Activated CD4-positive, alpha-beta T cell treated with anti-CD3 and anti-CD28 coated beads for 36 hours (primary cell): ENCODE data around the gene PDF. TPM values are rescaled to one million over a fixed set of nuclear protein-coding genes. Genes with fewer than 3 reads are reported as not detected.

ENCODE experiments used
- ATAC-seq: fragments of 200-7000 bp; cut with Tn5 transposase; one replicate; pipeline ENCODE4 v1.10.0; 2021; ENCODE audit warnings: mild to moderate bottlenecking, moderate library complexity
- CTCF ChIA-PET: fragments of 350-600 bp; sonication (Branson Sonifier 250); formaldehyde crosslinking; loops from one replicate; lab custom pipeline; 2021; ENCODE audit warnings: antibody characterized with exemption; lab: Charles Lee
- POLR2A ChIA-PET: fragments of 350-600 bp; sonication (Branson Sonifier 250); formaldehyde crosslinking; loops from one replicate; lab custom pipeline; 2021; ENCODE audit warnings: antibody characterized with exemption, inconsistent platforms; lab: Charles Lee
- DNase-seq: peaks from one replicate; pipeline ENCODE4 v3.0.0-alpha.2; 2020
- H3K27ac Mint-ChIP-seq: one replicate; pipeline ENCODE4 v1.8.0; 2021; ENCODE audit warnings: mixed read lengths
- H3K27me3 Mint-ChIP-seq: one replicate; pipeline ENCODE4 v1.8.0; 2021; ENCODE audit warnings: mixed read lengths
- H3K36me3 Mint-ChIP-seq: one replicate; pipeline ENCODE4 v1.8.0; 2021; ENCODE audit warnings: low read depth, mixed read lengths
- H3K4me1 Mint-ChIP-seq: one replicate; pipeline ENCODE4 v1.8.0; 2021; ENCODE audit warnings: mixed read lengths
- H3K4me3 Mint-ChIP-seq: one replicate; pipeline ENCODE4 v1.8.0; 2021; ENCODE audit warnings: mild to moderate bottlenecking, moderate library complexity, mixed read lengths
- H3K9me3 Mint-ChIP-seq: one replicate; pipeline ENCODE4 v1.8.0; 2021; ENCODE audit warnings: low read depth, mixed read lengths
- intact Hi-C, 2 experiments: fragments of 100-400 bp; cut with DNase I in 1 of 2; cut with micrococcal nuclease in 1 of 2; formaldehyde crosslinking; loops; one replicate each; pipeline versions ENCODE4 v1.14.2 to v1.15.1; 2022 to 2024; cut with DNase I, micrococcal nuclease
- total RNA-seq, 2 experiments: library from RNA; stranded (reverse); gene quantifications; one replicate each; pipeline ENCODE4 v1.2.3, GENCODE V29; 2021

PDF gene
- total RNA-seq, 2 experiments from 2014 or later = 10.1 to 19.9 TPM

GRCh38 chr16:69339289-69340094, 9.1 kb upstream of the PDF start, which contains the start of the genes COG8 and NIP7:
COG8 (minus strand) TSS chr16:69339564; CDS start chr16:69339552, 12 bp downstream.
NIP7 (plus strand) TSS chr16:69339772; CDS start chr16:69339830, 58 bp downstream.
- DNase-seq (peak; percentile 95), ATAC-seq (peak; percentile 89)
- Mint-ChIP-seq H3K36me3 (peaks cover 60% of the 10 kb centered on the region), H3K4me3 (peak within 1 kb of the TSS; percentile 96), H3K4me1 (peaks cover 37% of the 10 kb centered on the region), H3K9me3 (no peaks in the 10 kb centered on the region), H3K27me3 (no peaks in the 10 kb centered on the region), H3K27ac (peak within 1 kb of the TSS; percentile 98)
- CTCF ChIA-PET = interaction anchor here (0.8 to 2.5 kb wide), 11 partner anchors 8 to 209 kb away, joined by 3 to 18 read pairs (median 3); partner anchors contain the start of gene PDF
- POLR2A ChIA-PET = interaction anchor here (0.5 to 1.3 kb wide), 6 partner anchors 9 to 922 kb away, joined by 3 to 10 read pairs (median 4); partner anchors contain the start of gene PDF
- intact Hi-C loops = loop anchor here (1.0 to 10.0 kb wide), 10 partner anchors 9 to 1775 kb away; partner anchors contain the start of genes PDF (in 2 of the 2), CHTF8 (in 1 of the 2), CTCF (in 1 of the 2) and CYB5B (in 1 of the 2)

- Mint-ChIP-seq H3K4me3 (peak overlapping the region; percentile 96), H3K4me1 (peaks cover 37% of the 10 kb centered on the region), H3K9me3 (no peaks in the 10 kb centered on the region), H3K36me3 (peaks cover 63% of the 10 kb centered on the region), H3K27me3 (no peaks in the 10 kb centered on the region), H3K27ac (peak overlapping the region; percentile 98)
- DNase-seq (peak; percentile 22), ATAC-seq (no peak)
- ChIA-PET CTCF (interaction anchor here (0.6 to 2.5 kb wide), 7 partner anchors 9 to 209 kb away, joined by 3 to 18 read pairs (median 3); partner anchors contain the start of gene PDF), POLR2A (interaction anchor here (0.5 to 1.2 kb wide), 3 partner anchors 10 to 921 kb away, joined by 3 to 4 read pairs (median 4); no protein-coding TSS in a partner anchor)
- intact Hi-C loops = loop anchor here (1.0 to 10.0 kb wide), 10 partner anchors 8 to 1774 kb away; partner anchors contain the start of genes PDF (in 2 of the 2), CHTF8 (in 1 of the 2), CTCF (in 1 of the 2) and CYB5B (in 1 of the 2)
Observed at GRCh38 chr16:69338557-69339288, 8.3 kb upstream of the PDF start.

GRCh38 chr16:69334696-69335095, 4.3 kb upstream of the PDF start:
- ATAC-seq (no peak), DNase-seq (no peak)
- ChIA-PET CTCF (no interaction called here), POLR2A (no interaction called here)
- no peaks in the 10 kb centered on the region for H3K9me3 Mint-ChIP-seq
- H3K4me1 Mint-ChIP-seq = peaks cover 28% of the 10 kb centered on the region
- intact Hi-C loops = loop anchor here (10.0 kb wide), 2 partner anchors 230 to 1770 kb away; partner anchors contain the start of genes CTCF (in 1 of the 2) and NFAT5 (in 1 of the 2)
- H3K27ac Mint-ChIP-seq = no peak overlapping the region
- no peaks in the 10 kb centered on the region for H3K27me3 Mint-ChIP-seq
- no peak overlapping the region for H3K4me3 Mint-ChIP-seq
- H3K36me3 Mint-ChIP-seq = peaks cover 54% of the 10 kb centered on the region

GRCh38 chr16:69329369-69330285, 761 bp downstream of the PDF start:
- intact Hi-C loops = loop anchor here (1.0 to 10.0 kb wide), 9 partner anchors 10 to 1765 kb away; partner anchors contain the start of genes COG8 (in 2 of the 2), NFAT5 (in 2 of the 2), NIP7 (in 2 of the 2) and VPS4A (in 2 of the 2)
- POLR2A ChIA-PET = interaction anchor here (0.8 to 2.4 kb wide), 3 partner anchors 11 to 196 kb away, joined by 3 to 10 read pairs (median 3); partner anchors contain the start of genes CHTF8 and UTP4

GRCh38 chr16:69328854-69329316, 1.5 kb downstream of the PDF start:
- H3K36me3 Mint-ChIP-seq = peaks cover 62% of the 10 kb centered on the region
- ChIA-PET POLR2A (interaction anchor here (0.7 to 1.1 kb wide), 4 partner anchors 10 to 196 kb away, joined by 3 to 4 read pairs (median 3); partner anchors contain the start of genes CHTF8, COG8, NIP7 and UTP4), CTCF (interaction anchor here (0.6 to 2.9 kb wide), 7 partner anchors 7 to 179 kb away, joined by 3 to 21 read pairs (median 4); partner anchors contain the start of genes COG8 and NIP7)
- no peaks in the 10 kb centered on the region for H3K27me3 Mint-ChIP-seq
- peak overlapping the region; percentile 79 for H3K27ac Mint-ChIP-seq
- intact Hi-C loops = no loop called here
- H3K4me1 Mint-ChIP-seq = peaks cover 50% of the 10 kb centered on the region
- DNase-seq (peak; percentile 40), ATAC-seq (no peak)
- peak overlapping the region; percentile 83 for H3K4me3 Mint-ChIP-seq
- no peaks in the 10 kb centered on the region for H3K9me3 Mint-ChIP-seq

More at GRCh38 chr16:69329369-69330285, 761 bp downstream of the PDF start:
- Mint-ChIP-seq H3K9me3 (no peaks in the 10 kb centered on the region), H3K27ac (peak overlapping the region; percentile 79), H3K36me3 (peaks cover 65% of the 10 kb centered on the region), H3K4me1 (peaks cover 48% of the 10 kb centered on the region), H3K4me3 (peak overlapping the region; percentile 83), H3K27me3 (no peaks in the 10 kb centered on the region)
- CTCF ChIA-PET = interaction anchor here (0.9 to 2.9 kb wide), 7 partner anchors 9 to 179 kb away, joined by 3 to 21 read pairs (median 4); partner anchors contain the start of genes COG8 and NIP7
- ATAC-seq = peak; percentile 56
- peak; percentile 10 for DNase-seq

GRCh38 chr16:69327585-69328310, 2.6 kb downstream of the PDF start:
- intact Hi-C loops = no loop called here
- peak overlapping the region; percentile 56 for H3K27ac Mint-ChIP-seq

DNA sequence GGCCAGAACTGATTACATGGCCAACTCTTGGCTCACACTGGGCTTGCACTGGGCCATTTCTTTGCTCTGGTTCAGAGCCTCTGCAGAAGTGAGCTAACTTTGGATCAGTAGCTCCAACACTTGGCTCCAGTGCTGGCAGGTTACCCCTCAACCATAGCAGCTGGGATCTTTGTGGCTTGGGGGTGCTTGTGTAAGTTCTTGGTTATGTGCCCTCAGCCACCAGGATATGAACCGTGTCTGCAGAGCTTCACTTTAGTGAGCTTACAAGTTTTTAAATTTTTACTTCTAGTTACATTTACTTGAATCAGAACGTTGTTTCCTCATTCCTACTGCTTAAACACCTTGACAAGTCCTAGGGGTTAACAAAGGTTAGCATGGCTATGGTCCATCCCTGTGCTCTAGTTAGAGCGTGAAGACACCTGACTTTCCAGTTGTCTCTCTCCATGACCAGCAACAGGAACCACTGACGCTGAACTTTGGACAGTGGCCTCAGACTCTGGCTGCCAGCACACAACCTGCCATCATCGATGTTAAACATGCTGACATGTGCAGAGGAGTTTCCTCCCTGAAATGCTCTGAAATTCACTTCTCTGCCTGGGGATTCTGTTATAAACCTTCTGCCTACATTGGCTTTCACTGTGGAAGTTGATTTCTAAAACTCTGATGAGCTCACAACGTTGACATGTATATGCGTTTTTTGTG, 4.1 kb downstream of the PDF start:
- Mint-ChIP-seq H3K27ac (peak overlapping the region; percentile 67), H3K4me3 (peak overlapping the region; percentile 83), H3K27me3 (no peaks in the 10 kb centered on the region), H3K9me3 (no peaks in the 10 kb centered on the region), H3K36me3 (peaks cover 61% of the 10 kb centered on the region), H3K4me1 (peaks cover 41% of the 10 kb centered on the region)
- ATAC-seq (no peak), DNase-seq (no peak)
- POLR2A ChIA-PET = interaction anchor here (1.0 kb wide), 1 partner anchor 11 kb away, joined by 3 read pairs; no protein-coding TSS in a partner anchor
- CTCF ChIA-PET = interaction anchor here (1.0 to 1.5 kb wide), 4 partner anchors 12 to 55 kb away, joined by 3 to 7 read pairs (median 4); partner anchors contain the start of gene NIP7
- intact Hi-C loops = no loop called here

More at GRCh38 chr16:69327585-69328310, 2.6 kb downstream of the PDF start:
- DNase-seq (no peak), ATAC-seq (no peak)
- Mint-ChIP-seq H3K4me1 (peaks cover 48% of the 10 kb centered on the region), H3K9me3 (no peaks in the 10 kb centered on the region), H3K4me3 (peak overlapping the region; percentile 83), H3K27me3 (no peaks in the 10 kb centered on the region), H3K36me3 (peaks cover 64% of the 10 kb centered on the region)
- ChIA-PET CTCF (interaction anchor here (0.5 to 2.9 kb wide), 5 partner anchors 8 to 928 kb away, joined by 3 to 21 read pairs (median 4); partner anchors contain the start of gene NIP7), POLR2A (interaction anchor here (0.6 to 1.1 kb wide), 4 partner anchors 9 to 1060 kb away, joined by 3 to 5 read pairs (median 4); no protein-coding TSS in a partner anchor)

DNA sequence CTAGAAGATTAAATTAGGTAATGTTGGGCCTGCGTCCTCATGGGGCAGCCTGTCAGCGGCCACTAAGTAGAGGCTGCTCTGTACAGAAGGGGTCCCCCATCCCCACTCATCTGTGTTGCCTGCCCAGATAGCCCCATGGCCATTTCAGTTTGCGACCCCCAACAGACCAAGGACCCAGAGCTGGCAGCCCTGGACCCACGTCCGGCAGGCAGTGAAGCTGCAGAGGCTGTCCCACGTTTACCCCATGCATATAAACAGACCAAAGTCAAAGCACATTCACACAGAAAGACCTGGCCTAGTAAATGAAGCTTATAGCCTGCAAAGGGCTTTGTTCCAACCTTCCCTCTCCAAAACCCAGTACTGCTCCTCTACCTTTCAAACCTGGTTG, 4.6 kb downstream of the PDF start:
- H3K9me3 Mint-ChIP-seq = no peaks in the 10 kb centered on the region
- peaks cover 40% of the 10 kb centered on the region for H3K4me1 Mint-ChIP-seq
- ChIA-PET POLR2A (interaction anchor here (0.6 kb wide), 1 partner anchor 26 kb away, joined by 6 read pairs; no protein-coding TSS in a partner anchor), CTCF (interaction anchor here (1.0 to 1.3 kb wide), 2 partner anchors 13 to 14 kb away, joined by 3 to 4 read pairs; no protein-coding TSS in a partner anchor)
- H3K27ac Mint-ChIP-seq = peak overlapping the region; percentile 67
- DNase-seq (no peak), ATAC-seq (no peak)
- intact Hi-C loops = no loop called here
- H3K27me3 Mint-ChIP-seq = no peaks in the 10 kb centered on the region
- H3K36me3 Mint-ChIP-seq = peaks cover 62% of the 10 kb centered on the region
- no peak overlapping the region for H3K4me3 Mint-ChIP-seq
